Type B pancreatic cell (in vitro differentiated cells): ENCODE measurements around the gene COL5A1. TPM values are rescaled to one million over a fixed set of nuclear protein-coding genes. Genes with fewer than 3 reads are reported as not detected.

Experiments used
- DNase-seq: peaks from one replicate; pipeline ENCODE4 v3.0.0; 2021; ENCODE audit warnings: mixed read lengths; ENCODE audit not compliant: unreplicated experiment; ENCODE audit errors: extremely low spot score
- H3K27ac Mint-ChIP-seq: 2 replicates; pipeline ENCODE4 v1.8.0; 2021; ENCODE audit warnings: mild to moderate bottlenecking, mixed read lengths
- H3K27me3 Mint-ChIP-seq: 2 replicates; pipeline ENCODE4 v1.8.0; 2021; ENCODE audit warnings: mixed read lengths
- H3K36me3 Mint-ChIP-seq: 2 replicates; pipeline ENCODE4 v1.8.0; 2021; ENCODE audit warnings: mixed read lengths
- H3K4me1 Mint-ChIP-seq: one replicate; pipeline ENCODE4 v1.8.0; 2021; ENCODE audit warnings: mixed read lengths; ENCODE audit not compliant: unreplicated experiment
- H3K4me3 Mint-ChIP-seq: 2 replicates; pipeline ENCODE4 v1.8.0; 2021; ENCODE audit warnings: mild to moderate bottlenecking, mixed read lengths
- H3K9me3 Mint-ChIP-seq: 2 replicates; pipeline ENCODE4 v1.8.0; 2021; ENCODE audit warnings: mixed read lengths
- total RNA-seq: library from RNA; stranded (reverse); gene quantifications from 2 replicates; pipeline ENCODE4 v1.2.1, GENCODE V29; 2021; ENCODE audit warnings: low replicate concordance
- TF ChIP-seq, protein P1 (sequence below): fragments of 200-600 bp; sonication (generic); conservative IDR thresholded peaks from 2 replicates; pipeline ENCODE4 v1.5.0; 2021; ENCODE audit warnings: antibody characterized with exemption, mild to moderate bottlenecking

Gene COL5A1
- total RNA-seq, 1 donor from 2014 or later, result 112 TPM

DNA sequence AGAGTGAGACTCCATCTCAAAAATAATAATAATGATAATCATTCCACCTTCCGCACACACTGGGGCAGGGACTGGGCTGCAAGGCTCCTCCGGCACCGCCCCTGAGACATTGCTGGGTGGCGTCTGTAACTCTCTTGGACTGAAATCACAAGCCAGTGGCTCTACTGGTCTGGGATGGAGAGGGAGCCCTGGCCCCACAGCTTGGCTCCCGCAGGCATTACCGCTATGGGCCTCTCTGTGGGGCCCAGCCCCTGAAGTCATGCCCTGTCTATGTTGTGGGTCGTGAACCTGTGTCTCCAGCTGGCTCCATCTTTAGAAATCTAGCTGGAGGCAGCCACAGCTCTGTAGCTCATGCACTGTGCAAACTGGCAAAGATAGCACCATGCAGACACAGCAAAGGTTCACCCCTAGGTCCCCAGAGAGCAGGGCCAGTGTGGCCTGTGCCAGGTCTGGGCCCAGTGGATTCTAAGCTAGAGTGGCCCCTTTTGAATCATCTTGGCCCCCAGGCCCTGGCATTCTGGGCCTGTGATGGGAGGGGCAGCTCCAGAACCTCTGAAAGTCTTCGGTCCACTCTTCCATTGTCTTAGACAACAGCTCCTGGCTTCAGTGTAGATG, 36.1 kb upstream of the COL5A1 start:
- no peak for DNase-seq
- Mint-ChIP-seq H3K4me3 (no peak overlapping the region), H3K4me1 (peaks cover 18% of the 10 kb centered on the region), H3K36me3 (no peaks in the 10 kb centered on the region), H3K9me3 (peaks cover 5% of the 10 kb centered on the region), H3K27ac (no peak overlapping the region), H3K27me3 (peaks cover 7% of the 10 kb centered on the region)
- TF ChIP-seq, protein P1, sequence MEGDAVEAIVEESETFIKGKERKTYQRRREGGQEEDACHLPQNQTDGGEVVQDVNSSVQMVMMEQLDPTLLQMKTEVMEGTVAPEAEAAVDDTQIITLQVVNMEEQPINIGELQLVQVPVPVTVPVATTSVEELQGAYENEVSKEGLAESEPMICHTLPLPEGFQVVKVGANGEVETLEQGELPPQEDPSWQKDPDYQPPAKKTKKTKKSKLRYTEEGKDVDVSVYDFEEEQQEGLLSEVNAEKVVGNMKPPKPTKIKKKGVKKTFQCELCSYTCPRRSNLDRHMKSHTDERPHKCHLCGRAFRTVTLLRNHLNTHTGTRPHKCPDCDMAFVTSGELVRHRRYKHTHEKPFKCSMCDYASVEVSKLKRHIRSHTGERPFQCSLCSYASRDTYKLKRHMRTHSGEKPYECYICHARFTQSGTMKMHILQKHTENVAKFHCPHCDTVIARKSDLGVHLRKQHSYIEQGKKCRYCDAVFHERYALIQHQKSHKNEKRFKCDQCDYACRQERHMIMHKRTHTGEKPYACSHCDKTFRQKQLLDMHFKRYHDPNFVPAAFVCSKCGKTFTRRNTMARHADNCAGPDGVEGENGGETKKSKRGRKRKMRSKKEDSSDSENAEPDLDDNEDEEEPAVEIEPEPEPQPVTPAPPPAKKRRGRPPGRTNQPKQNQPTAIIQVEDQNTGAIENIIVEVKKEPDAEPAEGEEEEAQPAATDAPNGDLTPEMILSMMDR, result no peak

DNA sequence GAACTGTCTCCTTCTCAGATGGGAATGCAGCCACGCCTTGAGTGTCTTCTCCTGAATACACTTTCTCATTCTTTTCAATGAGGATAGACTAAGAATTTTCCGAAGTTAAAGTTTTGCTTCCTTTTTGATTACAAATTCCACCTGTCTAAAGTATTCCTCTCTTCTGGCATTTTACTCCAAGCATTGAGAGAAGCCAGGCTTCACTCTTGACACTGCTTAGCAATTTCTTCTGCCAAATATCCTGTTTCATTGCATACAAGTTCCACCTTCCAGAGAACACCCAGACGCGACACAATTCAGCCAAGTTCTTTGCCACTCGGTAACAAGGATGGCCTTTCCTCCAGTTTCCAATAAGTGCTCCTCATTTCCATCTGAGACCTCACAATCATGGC, 35.6 kb upstream of the COL5A1 start:
- H3K4me1 Mint-ChIP-seq, result peaks cover 18% of the 10 kb centered on the region
- no peak for DNase-seq
- H3K27me3 Mint-ChIP-seq, result peaks cover 7% of the 10 kb centered on the region
- no peak overlapping the region for H3K27ac Mint-ChIP-seq
- H3K9me3 Mint-ChIP-seq, result peaks cover 5% of the 10 kb centered on the region
- H3K36me3 Mint-ChIP-seq, result no peaks in the 10 kb centered on the region
- H3K4me3 Mint-ChIP-seq, result no peak overlapping the region
- TF ChIP-seq, protein P1, result no peak

DNA sequence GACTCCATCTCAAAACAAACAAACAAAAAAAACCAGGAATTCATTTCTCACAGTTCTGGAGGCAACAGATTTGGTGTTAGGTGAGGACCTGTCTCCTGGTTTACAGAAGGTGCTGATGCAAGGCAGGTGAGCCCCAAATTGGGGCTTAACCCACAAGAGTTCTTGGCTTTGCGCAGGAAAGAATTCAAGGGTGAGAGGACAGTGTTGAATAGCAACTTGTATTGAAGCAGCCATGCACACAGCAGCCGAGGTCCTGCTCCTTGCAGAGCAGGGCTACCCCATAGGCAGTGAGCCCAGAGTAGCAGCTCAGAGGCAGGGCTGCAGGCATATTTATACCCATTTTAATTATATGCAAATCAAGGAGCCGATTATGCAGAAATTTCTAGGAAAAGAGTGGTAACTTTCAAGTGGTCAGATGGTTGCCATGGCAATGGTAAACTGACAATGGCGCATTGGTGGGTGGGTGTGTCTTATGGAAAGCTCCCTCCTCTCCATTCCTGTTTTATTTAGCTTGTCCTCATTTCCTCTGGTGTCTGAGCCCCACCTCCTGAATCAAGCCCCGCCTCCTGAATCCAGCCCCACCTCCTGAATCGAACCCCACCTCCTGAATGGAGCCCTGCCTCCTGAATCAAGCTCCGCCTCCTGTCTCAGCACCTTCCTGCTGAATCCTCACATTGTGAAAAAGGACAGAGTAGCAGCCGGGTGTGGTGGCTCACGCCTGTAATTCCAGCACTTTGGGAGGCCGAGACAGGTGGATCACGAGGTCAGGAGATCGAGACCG, 34.5 kb upstream of the COL5A1 start:
- peaks cover 1% of the 10 kb centered on the region for H3K36me3 Mint-ChIP-seq
- peaks cover 7% of the 10 kb centered on the region for H3K27me3 Mint-ChIP-seq
- DNase-seq, result no peak
- H3K27ac Mint-ChIP-seq, result no peak overlapping the region
- peaks cover 12% of the 10 kb centered on the region for H3K4me1 Mint-ChIP-seq
- TF ChIP-seq, protein P1, result no peak
- peaks cover 9% of the 10 kb centered on the region for H3K9me3 Mint-ChIP-seq
- H3K4me3 Mint-ChIP-seq, result no peak overlapping the region

DNA sequence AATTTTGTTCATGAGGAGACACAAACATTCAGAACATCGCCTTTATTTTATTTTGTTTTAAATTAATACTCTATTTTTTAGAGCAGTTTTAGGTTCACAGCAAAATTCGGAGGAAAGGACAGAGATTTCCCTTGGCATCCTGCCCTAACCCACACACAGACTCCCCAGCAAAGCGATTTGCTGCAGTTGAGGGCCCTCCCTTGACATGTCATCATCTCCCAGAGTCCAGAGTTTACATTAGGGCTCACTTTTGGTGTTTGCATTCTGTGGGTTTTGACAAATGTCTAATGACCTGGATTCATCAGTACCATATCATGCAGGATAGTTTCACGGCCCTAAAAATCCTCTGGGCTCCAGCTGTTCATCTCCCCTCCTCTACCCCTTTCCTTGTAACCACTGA, 33.6 kb upstream of the COL5A1 start:
- Mint-ChIP-seq H3K27me3 (peaks cover 9% of the 10 kb centered on the region), H3K36me3 (peaks cover 8% of the 10 kb centered on the region), H3K9me3 (peaks cover 17% of the 10 kb centered on the region), H3K4me3 (no peak overlapping the region), H3K4me1 (peaks cover 12% of the 10 kb centered on the region), H3K27ac (no peak overlapping the region)
- TF ChIP-seq, protein P1, result no peak
- DNase-seq, result no peak

DNA sequence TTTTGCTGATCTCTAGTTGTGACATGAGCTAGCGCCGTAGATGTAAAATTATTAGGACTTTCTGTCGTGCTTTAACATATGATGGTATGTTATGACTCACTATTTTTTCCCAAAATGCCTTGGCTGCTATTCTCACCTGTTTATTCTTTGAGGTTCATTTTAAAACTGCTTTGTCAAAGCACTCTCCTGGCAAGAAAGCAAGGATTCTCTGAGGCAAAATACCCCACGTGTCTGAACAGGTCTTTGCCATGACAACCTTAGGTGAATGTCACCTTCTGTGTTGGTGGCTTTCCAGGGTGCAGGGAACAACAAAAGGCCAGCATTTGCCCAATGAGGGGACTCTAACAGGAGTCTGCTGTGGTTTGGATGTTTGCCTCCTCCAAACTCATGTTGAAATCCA, 30.6 kb upstream of the COL5A1 start:
- H3K27me3 Mint-ChIP-seq, result peaks cover 11% of the 10 kb centered on the region
- no peak overlapping the region for H3K4me3 Mint-ChIP-seq
- no peak for DNase-seq
- H3K9me3 Mint-ChIP-seq, result peaks cover 22% of the 10 kb centered on the region
- peaks cover 5% of the 10 kb centered on the region for H3K4me1 Mint-ChIP-seq
- TF ChIP-seq, protein P1, result no peak
- peaks cover 8% of the 10 kb centered on the region for H3K36me3 Mint-ChIP-seq
- no peak overlapping the region for H3K27ac Mint-ChIP-seq
